HepG2 (cell line): ENCODE measurements around the gene TK1. TPM values are rescaled to one million over a fixed set of nuclear protein-coding genes. Genes with fewer than 3 reads are reported as not detected.

Experiments
- CHD2 ChIP-seq: IDR thresholded peaks from 2 replicates; pipeline ENCODE4 v1.6.1; 2011; ENCODE audit warnings: low read depth, low read length, improper control_type of control experiment
- IRF2 ChIP-seq: IDR thresholded peaks from 2 replicates; pipeline ENCODE4 v1.6.1; 2018; ENCODE audit warnings: missing genetic modification reagents, missing compliant biosample characterization
- JUN ChIP-seq: sonication (generic); formaldehyde crosslinking; IDR thresholded peaks from 2 replicates; pipeline ENCODE4 v1.4.0; 2020; ENCODE audit warnings: mild to moderate bottlenecking, missing genetic modification reagents
- MAZ ChIP-seq, 2 experiments: sonication (generic) in 1 of 2; formaldehyde crosslinking in 1 of 2; IDR thresholded peaks; 2 replicates each; pipeline versions ENCODE4 v1.5.0 to v1.6.1; 2012 to 2020; ENCODE audit warnings: low read depth in 2 of 2, mild to moderate bottlenecking in 2 of 2, borderline replicate concordance in 1 of 2, improper control_type of control experiment in 1 of 2, low read length in 1 of 2, missing genetic modification reagents in 1 of 2, moderate library complexity in 1 of 2
- PRDM10 ChIP-seq: sonication (generic); formaldehyde crosslinking; IDR thresholded peaks from 2 replicates; pipeline ENCODE4 v1.4.0; 2020; ENCODE audit warnings: low read depth, missing genetic modification reagents
- RERE ChIP-seq: IDR thresholded peaks from 2 replicates; pipeline ENCODE4 v1.6.1; 2016; ENCODE audit warnings: low read depth, missing genetic modification reagents, missing compliant biosample characterization
- REXO4 ChIP-seq: sonication (generic); formaldehyde crosslinking; IDR thresholded peaks from 2 replicates; pipeline ENCODE4 v1.8.0; 2022; ENCODE audit warnings: missing genetic modification reagents, mild to moderate bottlenecking, borderline replicate concordance
- SNAPC2 ChIP-seq: sonication (generic); formaldehyde crosslinking; IDR thresholded peaks from 2 replicates; pipeline ENCODE4 v1.8.1; 2022; ENCODE audit warnings: mild to moderate bottlenecking, missing genetic modification reagents
- STAG1 ChIP-seq: sonication (generic); formaldehyde crosslinking; IDR thresholded peaks from 2 replicates; pipeline ENCODE4 v1.4.0; 2020; ENCODE audit warnings: missing genetic modification reagents
- SUZ12 ChIP-seq: fragments of 150-350 bp; IDR thresholded peaks from 2 replicates; pipeline ENCODE4 v1.6.1; 2014; ENCODE audit warnings: low read depth, low read length
- TRIM24 ChIP-seq: sonication (generic); formaldehyde crosslinking; IDR thresholded peaks from 2 replicates; pipeline ENCODE4 v1.8.0; 2022; ENCODE audit warnings: mild to moderate bottlenecking, missing genetic modification reagents
- ZBTB20 ChIP-seq: sonication (generic); formaldehyde crosslinking; IDR thresholded peaks from 2 replicates; pipeline ENCODE4 v1.8.1; 2023; ENCODE audit warnings: missing genetic modification reagents, low read depth, mild to moderate bottlenecking, borderline replicate concordance
- ZFX ChIP-seq: sonication (generic); formaldehyde crosslinking; IDR thresholded peaks from 2 replicates; pipeline ENCODE4 v1.4.0; 2020; ENCODE audit warnings: mild to moderate bottlenecking, low read depth, missing genetic modification reagents, moderate library complexity
- ZNF10 ChIP-seq: sonication (generic); formaldehyde crosslinking; IDR thresholded peaks from 2 replicates; pipeline ENCODE4 v1.4.0; 2020; ENCODE audit warnings: mild to moderate bottlenecking, low read depth, missing genetic modification reagents, borderline replicate concordance
- ZNF569 ChIP-seq: sonication (generic); formaldehyde crosslinking; IDR thresholded peaks from 2 replicates; pipeline ENCODE4 v1.5.0; 2020; ENCODE audit warnings: mild to moderate bottlenecking, missing genetic modification reagents, moderate library complexity, borderline replicate concordance
- ZNF605 ChIP-seq: sonication (generic); formaldehyde crosslinking; IDR thresholded peaks from 2 replicates; pipeline ENCODE4 v1.8.0; 2022; ENCODE audit warnings: mild to moderate bottlenecking, missing genetic modification reagents
- ZNF615 ChIP-seq: sonication (generic); formaldehyde crosslinking; IDR thresholded peaks from 2 replicates; pipeline ENCODE4 v1.5.0; 2020; ENCODE audit warnings: mild to moderate bottlenecking, missing genetic modification reagents, borderline replicate concordance
- ZNF780A ChIP-seq: sonication (generic); formaldehyde crosslinking; IDR thresholded peaks from 2 replicates; pipeline ENCODE4 v1.8.0; 2022; ENCODE audit warnings: mild to moderate bottlenecking, missing genetic modification reagents, moderate library complexity
- polyA plus RNA-seq, 8 experiments: library from polyadenylated mRNA; depleted of rRNA in 3 of 8; stranded (reverse) in 7 of 8; unstranded in 1 of 8; fragments of >200 nt; fragmentation: Illumina TruSeq in 4 of 8; extraction: Trizol in 4 of 8; gene quantifications; 2 replicates each; pipeline versions ENCODE4 v1.2.1 to v1.2.3, GENCODE V29; 2011 to 2016; ENCODE audit warnings: low read depth in 4 of 8, missing spikeins in 1 of 8, mixed read lengths in 1 of 8; ENCODE audit not compliant: insufficient read depth in 1 of 8
- total RNA-seq, 5 experiments: library from RNA; depleted of rRNA; stranded (reverse); fragments of >200 nt; fragmentation: Illumina TruSeq; extraction: Trizol; gene quantifications; 2 replicates each; pipeline ENCODE4 v1.2.3, GENCODE V29; 2016; ENCODE audit warnings: low read depth in 1 of 5
- TF ChIP-seq, protein P1 (sequence below): sonication (generic); formaldehyde crosslinking; IDR thresholded peaks from 2 replicates; pipeline ENCODE4 v1.4.0; 2020; ENCODE audit warnings: missing genetic modification reagents; ENCODE audit errors: not compliant biosample characterization

Gene TK1
- total and polyA plus RNA-seq, 2 of the 13 experiments (the other 11 are each of a cell fraction or from before 2014, with no cell fraction given) = 45.0 to 96.0 TPM

DNA sequence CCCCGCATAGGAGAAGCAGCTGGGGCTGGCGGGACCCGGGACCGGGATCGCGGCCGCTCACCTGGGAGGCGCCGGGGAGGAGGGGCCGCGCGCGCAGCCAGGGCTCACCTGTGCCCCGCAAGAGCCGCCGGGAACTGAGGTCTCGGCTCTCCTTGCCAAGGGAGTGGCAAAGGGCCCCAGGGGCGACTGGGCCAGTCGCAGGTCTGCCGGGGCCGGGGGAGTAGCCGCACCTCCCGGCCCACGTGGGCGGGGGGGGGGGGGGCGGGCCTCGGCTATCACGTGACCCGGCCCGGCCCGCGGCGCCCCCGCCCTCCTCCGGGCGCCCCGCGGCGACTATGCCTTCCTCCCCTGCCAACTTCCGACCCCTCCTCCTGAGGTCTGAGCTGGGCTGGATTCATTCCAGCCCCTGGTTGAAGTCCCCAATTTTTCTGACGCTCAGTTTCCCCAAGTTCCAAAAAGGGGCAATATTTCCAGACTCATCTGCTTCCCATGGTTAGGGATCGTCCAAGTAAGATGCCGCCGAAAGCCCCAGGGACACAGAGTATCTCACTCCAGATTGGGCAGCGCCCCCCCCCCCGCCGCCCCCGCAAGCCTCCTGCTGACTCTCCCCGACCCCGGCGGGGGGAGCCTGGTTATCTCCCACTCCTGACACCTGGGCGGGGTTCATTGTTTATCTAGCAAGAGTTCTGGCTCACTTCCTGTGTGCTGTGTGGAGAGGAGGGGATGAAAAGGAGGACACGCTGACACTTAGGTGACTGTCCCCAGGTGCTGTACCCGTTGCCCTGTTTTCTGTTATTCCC, 58.1 kb downstream of the TK1 start, which contains the start of gene TMC6 (continued):
- peak; percentile 13; the same call in 1 of the 2 replicates for TF ChIP-seq ZBTB20 (CRISPR knock-in tag)
- no peak; the same call in 1 of the 2 replicates for TF ChIP-seq ZNF780A
- TF ChIP-seq TRIM24 (CRISPR knock-in tag) = no peak
- TF ChIP-seq IRF2 (CRISPR knock-in tag) = peak; percentile 63; the same call in 1 of the 2 replicates
- no peak for TF ChIP-seq SUZ12
- no peak for TF ChIP-seq JUN
- no peak for TF ChIP-seq ZNF569
- TF ChIP-seq ZNF615 (CRISPR knock-in tag) = no peak
- TF ChIP-seq REXO4 (CRISPR knock-in tag) = no peak
- TF ChIP-seq ZNF10 = no peak
- no peak for TF ChIP-seq PRDM10 (CRISPR knock-in tag)
- no peak for TF ChIP-seq STAG1 (CRISPR knock-in tag)
- peak; percentile 36; the same call in 1 of the 2 replicates for TF ChIP-seq ZFX
- peak; percentile 10; the same call in 1 of the 2 replicates for TF ChIP-seq ZNF605
- TF ChIP-seq, protein P1, sequence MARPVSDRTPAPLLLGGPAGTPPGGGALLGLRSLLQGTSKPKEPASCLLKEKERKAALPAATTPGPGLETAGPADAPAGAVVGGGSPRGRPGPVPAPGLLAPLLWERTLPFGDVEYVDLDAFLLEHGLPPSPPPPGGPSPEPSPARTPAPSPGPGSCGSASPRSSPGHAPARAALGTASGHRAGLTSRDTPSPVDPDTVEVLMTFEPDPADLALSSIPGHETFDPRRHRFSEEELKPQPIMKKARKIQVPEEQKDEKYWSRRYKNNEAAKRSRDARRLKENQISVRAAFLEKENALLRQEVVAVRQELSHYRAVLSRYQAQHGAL (CRISPR knock-in tag) = peak; percentile 51
- no peak for TF ChIP-seq SNAPC2 (CRISPR knock-in tag)
- no peak for TF ChIP-seq RERE (CRISPR knock-in tag)
- TF ChIP-seq MAZ (IDR thresholded peaks at IDR 0.05; ENCODE audit: borderline replicate concordance, low read depth, low read length) = no peak
- peak; percentile 89 for TF ChIP-seq MAZ (CRISPR knock-in tag; IDR thresholded peaks at IDR 0.05; ENCODE audit: low read depth)
- no peak for TF ChIP-seq CHD2
